Chondrocyte (in vitro differentiated cells): ENCODE results near the gene TAF1. TPM values are rescaled to one million over a fixed set of nuclear protein-coding genes. Genes with fewer than 3 reads are reported as not detected.
"Not testable (repeated sequence)": the region's sequence is repeated elsewhere in the genome, so short reads cannot be mapped to it uniquely, and the experiment has no call there.

Source experiments
- DNase-seq: peaks from one replicate; pipeline ENCODE4 v3.0.0; 2021; ENCODE audit warnings: mixed read lengths, low spot score
- H3K27ac Mint-ChIP-seq: one replicate; pipeline ENCODE4 v1.8.0; 2021; ENCODE audit warnings: mild to moderate bottlenecking, moderate library complexity, mixed read lengths; ENCODE audit not compliant: unreplicated experiment
- H3K27me3 Mint-ChIP-seq: 2 replicates; pipeline ENCODE4 v1.8.0; 2021; ENCODE audit warnings: low read depth, mixed read lengths
- H3K36me3 Mint-ChIP-seq: 2 replicates; pipeline ENCODE4 v1.8.0; 2021; ENCODE audit warnings: low read depth, mixed read lengths
- H3K4me1 Mint-ChIP-seq: 2 replicates; pipeline ENCODE4 v1.8.0; 2021; ENCODE audit warnings: low read depth, mild to moderate bottlenecking, mixed read lengths
- H3K4me3 Mint-ChIP-seq: one replicate; pipeline ENCODE4 v1.8.0; 2021; ENCODE audit warnings: mild to moderate bottlenecking, moderate library complexity, mixed read lengths; ENCODE audit not compliant: unreplicated experiment
- H3K9me3 Mint-ChIP-seq: 2 replicates; pipeline ENCODE4 v1.8.0; 2021; ENCODE audit warnings: low read depth, mixed read lengths
- CTCF ChIP-seq: fragments of 200-600 bp; sonication (generic); IDR thresholded peaks from 2 replicates; pipeline ENCODE4 v1.5.0; 2021; ENCODE audit warnings: antibody characterized with exemption, mild to moderate bottlenecking, moderate library complexity
- total RNA-seq: library from RNA; stranded (reverse); gene quantifications from 3 replicates; pipeline ENCODE4 v1.2.1, GENCODE V29; 2021

TAF1 gene
- total RNA-seq, 1 donor from 2014 or later: 26.4 TPM

- H3K27me3 Mint-ChIP-seq: no peaks in the 10 kb centered on the region
- H3K4me3 Mint-ChIP-seq: no peak overlapping the region
- DNase-seq: no peak
- no peak overlapping the region for H3K27ac Mint-ChIP-seq
- no peaks in the 10 kb centered on the region for H3K9me3 Mint-ChIP-seq
- TF ChIP-seq CTCF: no peak
- H3K4me1 Mint-ChIP-seq: no peaks in the 10 kb centered on the region
- H3K36me3 Mint-ChIP-seq: peaks cover 25% of the 10 kb centered on the region
Observed at GRCh38 chrX:71396576-71396975, 30.4 kb downstream of the TAF1 start.

GRCh38 chrX:71400710-71401109 lies 34.6 kb downstream of the TAF1 start:
- peaks cover 10% of the 10 kb centered on the region for H3K36me3 Mint-ChIP-seq
- no peaks in the 10 kb centered on the region for H3K4me1 Mint-ChIP-seq
- H3K4me3 Mint-ChIP-seq: no peak overlapping the region
- no peak overlapping the region for H3K27ac Mint-ChIP-seq
- no peak for TF ChIP-seq CTCF
- no peak for DNase-seq
- no peaks in the 10 kb centered on the region for H3K27me3 Mint-ChIP-seq
- no peaks in the 10 kb centered on the region for H3K9me3 Mint-ChIP-seq

DNA sequence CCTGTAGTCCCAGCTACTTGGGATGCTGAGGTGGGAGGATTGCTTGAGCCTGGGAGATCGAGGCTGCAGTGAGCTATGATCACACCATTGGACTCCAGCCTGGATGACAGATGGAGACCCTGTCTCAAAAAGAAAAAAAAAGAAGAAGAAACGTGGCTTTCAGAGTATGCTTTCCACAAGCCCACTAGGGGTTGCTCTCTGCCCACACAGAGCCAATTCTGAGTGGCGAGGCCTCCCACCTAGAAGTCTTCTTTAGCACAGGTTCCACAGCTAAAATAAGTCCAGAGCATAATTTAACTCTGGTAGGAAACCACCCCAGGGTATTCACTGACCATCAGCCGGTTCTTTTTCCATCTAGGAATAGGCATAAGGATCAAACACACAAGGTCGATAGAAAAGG lies 50.1 kb downstream of the TAF1 start:
- H3K4me3 Mint-ChIP-seq, DNase-seq, H3K27me3 Mint-ChIP-seq, H3K27ac Mint-ChIP-seq, H3K4me1 Mint-ChIP-seq: not testable (repeated sequence)
- H3K36me3 Mint-ChIP-seq: peaks cover 11% of the 10 kb centered on the region
- H3K9me3 Mint-ChIP-seq: peaks cover 11% of the 10 kb centered on the region

DNA sequence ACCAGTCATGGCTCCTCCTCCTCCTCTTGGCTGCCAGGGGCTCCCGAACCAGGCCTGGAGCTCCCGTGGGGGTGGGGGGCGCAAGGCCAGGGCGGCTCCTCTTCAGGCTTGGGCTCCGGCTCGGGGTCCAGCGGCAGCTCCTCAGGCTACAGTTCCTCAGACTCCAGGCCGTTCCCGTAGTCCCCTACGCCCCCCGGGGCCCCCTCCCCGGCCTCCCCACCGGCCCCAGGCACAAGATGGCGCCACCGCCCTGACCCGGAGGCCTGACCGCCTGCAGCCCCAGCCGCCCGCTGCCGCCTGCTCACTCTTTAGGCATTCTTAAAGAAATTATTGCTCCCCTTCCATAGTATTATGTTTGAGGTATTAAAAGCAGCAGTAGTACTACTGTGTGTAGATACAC lies 54.5 kb downstream of the TAF1 start:
- no peak for DNase-seq
- Mint-ChIP-seq H3K4me1 (no peaks in the 10 kb centered on the region), H3K36me3 (peaks cover 15% of the 10 kb centered on the region), H3K27me3 (no peaks in the 10 kb centered on the region), H3K27ac (no peak overlapping the region), H3K4me3 (no peak overlapping the region), H3K9me3 (peaks cover 10% of the 10 kb centered on the region)
- TF ChIP-seq CTCF: no peak

GRCh38 chrX:71432733-71433132 lies 66.6 kb downstream of the TAF1 start:
- Mint-ChIP-seq H3K9me3 (no peaks in the 10 kb centered on the region), H3K4me3 (no peak overlapping the region), H3K36me3 (peaks cover 11% of the 10 kb centered on the region), H3K27ac (no peak overlapping the region), H3K4me1 (no peaks in the 10 kb centered on the region), H3K27me3 (no peaks in the 10 kb centered on the region)
- DNase-seq: no peak
- TF ChIP-seq CTCF: no peak

DNA sequence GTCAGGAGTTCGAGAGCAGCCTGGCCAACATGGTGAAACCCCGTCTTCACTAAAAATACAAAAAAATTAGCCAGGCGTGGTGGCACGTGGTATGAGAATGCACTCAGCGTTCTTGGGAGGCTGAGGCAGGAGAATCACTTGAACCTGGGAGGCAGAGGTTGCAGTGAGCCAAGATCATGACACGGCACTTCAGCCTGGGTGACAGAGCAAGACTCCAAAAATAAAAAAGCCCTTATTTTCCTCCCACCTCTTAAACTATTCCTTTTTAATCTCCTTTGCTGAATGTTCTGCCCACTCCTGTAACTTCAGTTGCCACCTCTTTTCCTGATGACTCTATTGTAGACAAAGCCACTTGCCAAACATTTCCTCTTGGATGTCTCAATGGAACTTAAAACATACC lies 72.6 kb downstream of the TAF1 start:
- Mint-ChIP-seq H3K27me3 (no peaks in the 10 kb centered on the region), H3K27ac (no peak overlapping the region), H3K36me3 (peaks cover 8% of the 10 kb centered on the region), H3K9me3 (peaks cover 6% of the 10 kb centered on the region), H3K4me3 (no peak overlapping the region), H3K4me1 (peaks cover 2% of the 10 kb centered on the region)
- TF ChIP-seq CTCF: no peak
- DNase-seq: no peak
